Measurements from ENCODE around the gene PARD3.

PARD3 gene

DNA sequence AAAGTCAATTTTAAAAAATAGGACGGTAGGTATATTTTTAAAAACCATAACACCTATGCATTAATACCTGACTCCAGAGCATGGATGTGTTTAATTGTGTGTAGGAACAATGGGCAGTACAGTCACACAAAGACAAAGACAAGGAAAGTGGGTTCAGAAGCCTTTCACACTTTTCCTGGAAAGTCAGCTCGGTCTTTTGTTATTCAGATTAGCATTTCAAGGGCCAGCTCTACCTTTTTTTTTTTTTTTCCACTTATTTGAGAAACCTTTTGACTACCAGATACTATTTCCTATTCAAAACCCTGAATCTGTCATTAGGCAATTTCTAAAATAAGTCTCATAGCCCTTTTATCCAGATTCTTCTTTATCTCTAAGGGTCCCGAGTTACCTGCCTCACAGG, 401.9 kb downstream of the PARD3 start:
- H3K27ac ChIP-seq (ENCODE audit: low read depth, low read length, severe bottlenecking): no peak overlapping the region
- no peaks in the 10 kb centered on the region for H3K9me3 ChIP-seq (ENCODE audit: control insufficient read depth, low read length)
- WGBS, 2 experiments (ENCODE audit: insufficient coverage in 2 of 2): 33 to 39% methylated on average over 2 of the region's 3 CpGs
- H3K4me1 ChIP-seq (ENCODE audit: control insufficient read depth, insufficient read depth, low read length, poor library complexity, severe bottlenecking): no peaks in the 10 kb centered on the region
- no peak overlapping the region for H3K4me3 ChIP-seq (ENCODE audit: extremely low read depth, insufficient read depth, low read length, poor library complexity, severe bottlenecking)
- no peaks in the 10 kb centered on the region for H3K36me3 ChIP-seq (ENCODE audit: control insufficient read depth, insufficient read depth, low read length)

GRCh38 chr10:34408956-34409355, 406.1 kb downstream of the PARD3 start:
- Histone ChIP-seq H3K4me1 (ENCODE audit: control insufficient read depth, insufficient read depth, low read length, poor library complexity, severe bottlenecking) (peaks cover 12% of the 10 kb centered on the region), H3K4me3 (ENCODE audit: extremely low read depth, insufficient read depth, low read length, poor library complexity, severe bottlenecking) (no peak overlapping the region), H3K9me3 (ENCODE audit: control insufficient read depth, low read length) (no peaks in the 10 kb centered on the region), H3K27ac (ENCODE audit: low read depth, low read length, severe bottlenecking) (no peak overlapping the region), H3K36me3 (ENCODE audit: control insufficient read depth, insufficient read depth, low read length) (no peaks in the 10 kb centered on the region)
- WGBS, 2 experiments (ENCODE audit: insufficient coverage in 2 of 2): 100% methylated on average over 1 to 2 of the region's 3 CpGs

GRCh38 chr10:34408381-34408780, 406.7 kb downstream of the PARD3 start:
- H3K36me3 ChIP-seq (ENCODE audit: control insufficient read depth, insufficient read depth, low read length): no peaks in the 10 kb centered on the region
- no peak overlapping the region for H3K27ac ChIP-seq (ENCODE audit: low read depth, low read length, severe bottlenecking)
- 100% methylated on average over 1 of the region's 2 CpGs; no CpG with 5 or more reads in 1 of the 2 experiments for WGBS, 2 experiments (ENCODE audit: insufficient coverage in 2 of 2)
- H3K4me1 ChIP-seq (ENCODE audit: control insufficient read depth, insufficient read depth, low read length, poor library complexity, severe bottlenecking): peaks cover 13% of the 10 kb centered on the region
- no peak overlapping the region for H3K4me3 ChIP-seq (ENCODE audit: extremely low read depth, insufficient read depth, low read length, poor library complexity, severe bottlenecking)
- no peaks in the 10 kb centered on the region for H3K9me3 ChIP-seq (ENCODE audit: control insufficient read depth, low read length)

GRCh38 chr10:34407324-34407805, 407.7 kb downstream of the PARD3 start:
- no peak overlapping the region for H3K4me3 ChIP-seq (ENCODE audit: extremely low read depth, insufficient read depth, low read length, poor library complexity, severe bottlenecking)
- no peaks in the 10 kb centered on the region for H3K9me3 ChIP-seq (ENCODE audit: control insufficient read depth, low read length)
- H3K27ac ChIP-seq (ENCODE audit: low read depth, low read length, severe bottlenecking): peak overlapping the region; percentile 24
- WGBS, 2 experiments (ENCODE audit: insufficient coverage in 2 of 2): 86 to 93% methylated on average over 7 of the region's 7 CpGs
- H3K36me3 ChIP-seq (ENCODE audit: control insufficient read depth, insufficient read depth, low read length): no peaks in the 10 kb centered on the region
- H3K4me1 ChIP-seq (ENCODE audit: control insufficient read depth, insufficient read depth, low read length, poor library complexity, severe bottlenecking): peaks cover 17% of the 10 kb centered on the region

- H3K36me3 ChIP-seq (ENCODE audit: control insufficient read depth, insufficient read depth, low read length): no peaks in the 10 kb centered on the region
- WGBS, 2 experiments (ENCODE audit: insufficient coverage in 2 of 2): 88 to 90% methylated on average over 1 to 3 of the region's 4 CpGs
- no peak overlapping the region for H3K4me3 ChIP-seq (ENCODE audit: extremely low read depth, insufficient read depth, low read length, poor library complexity, severe bottlenecking)
- no peaks in the 10 kb centered on the region for H3K9me3 ChIP-seq (ENCODE audit: control insufficient read depth, low read length)
- H3K4me1 ChIP-seq (ENCODE audit: control insufficient read depth, insufficient read depth, low read length, poor library complexity, severe bottlenecking): peaks cover 17% of the 10 kb centered on the region
- H3K27ac ChIP-seq (ENCODE audit: low read depth, low read length, severe bottlenecking): peak overlapping the region; percentile 75
These were observed 408.4 kb downstream of the PARD3 start for GRCh38 chr10:34406463-34407323.

DNA sequence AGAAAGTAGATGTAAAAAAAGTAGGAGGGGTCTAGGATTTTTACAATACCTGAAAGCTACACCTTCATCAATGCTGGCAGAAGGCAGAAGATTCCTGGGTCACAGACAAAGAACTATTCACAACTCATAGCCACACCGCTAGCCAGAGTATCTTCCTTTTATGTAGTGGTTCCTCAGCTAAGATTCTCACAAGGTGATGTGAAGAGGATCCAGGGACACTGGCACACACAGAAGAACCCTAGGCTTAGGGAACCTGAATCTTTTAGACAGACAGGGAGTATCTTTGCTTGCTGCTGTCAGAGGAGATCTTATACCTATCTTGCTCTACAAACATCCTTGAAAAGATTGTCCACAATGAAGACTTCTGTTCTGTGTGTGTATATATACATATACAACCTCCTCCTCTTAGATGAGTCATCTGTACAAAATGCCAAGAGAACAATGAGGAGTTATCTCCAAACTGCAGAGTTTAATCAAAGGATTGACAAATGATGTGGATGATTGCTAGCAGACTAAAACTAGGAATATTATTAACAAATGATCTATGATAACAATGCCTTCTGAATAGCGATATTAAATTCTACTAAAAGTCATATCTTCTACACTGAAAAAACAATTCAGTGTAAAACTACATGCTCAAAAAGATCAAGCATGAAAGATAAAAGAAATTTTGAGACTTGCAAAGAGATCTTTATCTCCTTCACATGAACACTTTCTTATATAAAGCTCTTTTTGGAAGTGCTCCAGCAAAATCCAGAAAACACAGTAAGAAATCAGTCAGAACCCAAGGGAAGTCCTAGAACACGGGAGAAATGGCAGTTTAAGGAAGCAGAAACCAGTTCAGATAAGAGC, 409.3 kb downstream of the PARD3 start:
- Histone ChIP-seq H3K36me3 (ENCODE audit: control insufficient read depth, insufficient read depth, low read length) (no peaks in the 10 kb centered on the region), H3K4me3 (ENCODE audit: extremely low read depth, insufficient read depth, low read length, poor library complexity, severe bottlenecking) (no peak overlapping the region)

DNA sequence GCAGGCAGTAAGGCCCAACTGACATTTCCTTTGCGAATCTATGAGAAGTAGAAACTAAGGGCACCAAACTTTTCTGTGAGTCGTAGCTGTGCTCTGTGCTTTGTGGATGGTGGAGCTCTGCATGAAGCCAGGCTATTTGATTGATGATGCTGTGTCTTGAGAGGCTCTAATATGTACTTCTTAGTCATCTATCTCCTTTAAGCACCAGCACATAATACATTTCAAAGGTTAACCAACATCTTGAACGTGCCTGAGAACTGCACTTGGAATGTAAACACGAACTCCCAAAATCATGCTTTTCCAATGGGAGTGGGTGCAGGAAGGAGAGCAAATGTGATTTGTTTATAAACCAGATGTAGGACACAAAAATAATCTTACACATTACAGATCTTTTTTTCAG, 411.6 kb downstream of the PARD3 start:
- H3K4me3 ChIP-seq (ENCODE audit: extremely low read depth, insufficient read depth, low read length, poor library complexity, severe bottlenecking): no peak overlapping the region
- no peaks in the 10 kb centered on the region for H3K9me3 ChIP-seq (ENCODE audit: control insufficient read depth, low read length)
- H3K27ac ChIP-seq (ENCODE audit: low read depth, low read length, severe bottlenecking): no peak overlapping the region
- 86 to 100% methylated on average over 1 of the region's 4 CpGs for WGBS, 2 experiments (ENCODE audit: insufficient coverage in 2 of 2)
- peaks cover 17% of the 10 kb centered on the region for H3K4me1 ChIP-seq (ENCODE audit: control insufficient read depth, insufficient read depth, low read length, poor library complexity, severe bottlenecking)
- no peaks in the 10 kb centered on the region for H3K36me3 ChIP-seq (ENCODE audit: control insufficient read depth, insufficient read depth, low read length)

More for the DNA sequence above, 409.3 kb downstream of the PARD3 start:
- 85 to 100% methylated on average over 1 to 3 of the region's 3 CpGs for WGBS, 2 experiments (ENCODE audit: insufficient coverage in 2 of 2)
- H3K27ac ChIP-seq (ENCODE audit: low read depth, low read length, severe bottlenecking): peak overlapping the region; percentile 75
- peaks cover 17% of the 10 kb centered on the region for H3K4me1 ChIP-seq (ENCODE audit: control insufficient read depth, insufficient read depth, low read length, poor library complexity, severe bottlenecking)
- no peaks in the 10 kb centered on the region for H3K9me3 ChIP-seq (ENCODE audit: control insufficient read depth, low read length)

- Histone ChIP-seq H3K4me3 (ENCODE audit: extremely low read depth, insufficient read depth, low read length, poor library complexity, severe bottlenecking) (no peak overlapping the region), H3K9me3 (ENCODE audit: control insufficient read depth, low read length) (no peaks in the 10 kb centered on the region), H3K4me1 (ENCODE audit: control insufficient read depth, insufficient read depth, low read length, poor library complexity, severe bottlenecking) (peaks cover 5% of the 10 kb centered on the region), H3K36me3 (ENCODE audit: control insufficient read depth, insufficient read depth, low read length) (no peaks in the 10 kb centered on the region), H3K27ac (ENCODE audit: low read depth, low read length, severe bottlenecking) (no peak overlapping the region)
- 83% methylated on average over 1 of the region's 3 CpGs; no CpG with 5 or more reads in 1 of the 2 experiments for WGBS, 2 experiments (ENCODE audit: insufficient coverage in 2 of 2)
These were observed 415.0 kb downstream of the PARD3 start for GRCh38 chr10:34400075-34400474.

- peaks cover 5% of the 10 kb centered on the region for H3K4me1 ChIP-seq (ENCODE audit: control insufficient read depth, insufficient read depth, low read length, poor library complexity, severe bottlenecking)
- 50 to 71% methylated on average over 2 to 4 of the region's 7 CpGs for WGBS, 2 experiments (ENCODE audit: insufficient coverage in 2 of 2)
- no peak overlapping the region for H3K4me3 ChIP-seq (ENCODE audit: extremely low read depth, insufficient read depth, low read length, poor library complexity, severe bottlenecking)
- H3K27ac ChIP-seq (ENCODE audit: low read depth, low read length, severe bottlenecking): no peak overlapping the region
- H3K36me3 ChIP-seq (ENCODE audit: control insufficient read depth, insufficient read depth, low read length): no peaks in the 10 kb centered on the region
- H3K9me3 ChIP-seq (ENCODE audit: control insufficient read depth, low read length): no peaks in the 10 kb centered on the region
These were observed 416.1 kb downstream of the PARD3 start for GRCh38 chr10:34399013-34399412.

GRCh38 chr10:34397324-34397723, 417.8 kb downstream of the PARD3 start:
- Histone ChIP-seq H3K27ac (ENCODE audit: low read depth, low read length, severe bottlenecking) (no peak overlapping the region), H3K36me3 (ENCODE audit: control insufficient read depth, insufficient read depth, low read length) (no peaks in the 10 kb centered on the region)
- no CpG with 5 or more reads among the region's 1 CpG for WGBS, 2 experiments (ENCODE audit: insufficient coverage in 2 of 2)

More at GRCh38 chr10:34397324-34397723, 417.8 kb downstream of the PARD3 start:
- no peaks in the 10 kb centered on the region for H3K4me1 ChIP-seq (ENCODE audit: control insufficient read depth, insufficient read depth, low read length, poor library complexity, severe bottlenecking)
- no peak overlapping the region for H3K4me3 ChIP-seq (ENCODE audit: extremely low read depth, insufficient read depth, low read length, poor library complexity, severe bottlenecking)
- H3K9me3 ChIP-seq (ENCODE audit: control insufficient read depth, low read length): no peaks in the 10 kb centered on the region
